IPS-15b (cell line): ENCODE measurements around the gene IDUA.
"Not testable (repeated sequence)": the region's sequence is repeated elsewhere in the genome, so short reads cannot be mapped to it uniquely, and the experiment has no call there.

Experiments
- H3K27me3 ChIP-seq: one replicate; pipeline ENCODE4 v1.6.1; 2013; ENCODE audit warnings: low read length; ENCODE audit not compliant: control insufficient read depth, insufficient read depth
- H3K36me3 ChIP-seq: one replicate; pipeline ENCODE4 v1.6.1; 2013; ENCODE audit warnings: low read length; ENCODE audit not compliant: control insufficient read depth, insufficient read depth
- H3K4me1 ChIP-seq: one replicate; pipeline ENCODE4 v1.6.1; 2013; ENCODE audit warnings: mild to moderate bottlenecking, low read length; ENCODE audit not compliant: control insufficient read depth, insufficient read depth
- H3K4me3 ChIP-seq: one replicate; pipeline ENCODE4 v1.5.1; 2013; ENCODE audit warnings: low read depth, low read length
- H3K9ac ChIP-seq: one replicate; pipeline ENCODE4 v1.6.1; 2013; ENCODE audit warnings: low read depth, mild to moderate bottlenecking, low read length
- H3K9me3 ChIP-seq: one replicate; pipeline ENCODE4 v1.6.1; 2013; ENCODE audit warnings: mild to moderate bottlenecking, low read length; ENCODE audit not compliant: control insufficient read depth, insufficient read depth

Gene IDUA

GRCh38 chr4:1040344-1041146 lies 53.7 kb downstream of the IDUA start:
- H3K9me3 ChIP-seq: no peaks in the 10 kb centered on the region
- H3K36me3 ChIP-seq: no peaks in the 10 kb centered on the region
- no peak overlapping the region for H3K9ac ChIP-seq
- peaks cover 3% of the 10 kb centered on the region for H3K4me1 ChIP-seq
- peak overlapping the region; percentile 2 for H3K4me3 ChIP-seq
- H3K27me3 ChIP-seq: peaks cover 7% of the 10 kb centered on the region

- H3K9ac ChIP-seq: peak overlapping the region; percentile 16
- peaks cover 3% of the 10 kb centered on the region for H3K4me1 ChIP-seq
- H3K36me3 ChIP-seq: no peaks in the 10 kb centered on the region
- H3K4me3 ChIP-seq: no peak overlapping the region
- peaks cover 7% of the 10 kb centered on the region for H3K27me3 ChIP-seq
- H3K9me3 ChIP-seq: no peaks in the 10 kb centered on the region
These were observed 54.5 kb downstream of the IDUA start for GRCh38 chr4:1041147-1041935.

GRCh38 chr4:1041936-1042330 lies 55.1 kb downstream of the IDUA start:
- no peak overlapping the region for H3K4me3 ChIP-seq
- peaks cover 8% of the 10 kb centered on the region for H3K27me3 ChIP-seq
- H3K36me3 ChIP-seq: no peaks in the 10 kb centered on the region
- no peaks in the 10 kb centered on the region for H3K9me3 ChIP-seq
- peaks cover 3% of the 10 kb centered on the region for H3K4me1 ChIP-seq
- peak overlapping the region; percentile 16 for H3K9ac ChIP-seq

GRCh38 chr4:1042352-1043055 lies 55.7 kb downstream of the IDUA start:
- no peak overlapping the region for H3K4me3 ChIP-seq
- H3K9me3 ChIP-seq: no peaks in the 10 kb centered on the region
- H3K4me1 ChIP-seq: peaks cover 3% of the 10 kb centered on the region
- peaks cover 9% of the 10 kb centered on the region for H3K27me3 ChIP-seq
- no peaks in the 10 kb centered on the region for H3K36me3 ChIP-seq
- H3K9ac ChIP-seq: no peak overlapping the region

GRCh38 chr4:1043162-1043561 lies 56.3 kb downstream of the IDUA start:
- Histone ChIP-seq H3K4me3 (no peak overlapping the region), H3K9ac (no peak overlapping the region), H3K4me1 (peaks cover 3% of the 10 kb centered on the region), H3K9me3 (no peaks in the 10 kb centered on the region), H3K27me3 (peaks cover 9% of the 10 kb centered on the region), H3K36me3 (no peaks in the 10 kb centered on the region)

- H3K9ac ChIP-seq: no peak overlapping the region
- no peaks in the 10 kb centered on the region for H3K36me3 ChIP-seq
- peaks cover 3% of the 10 kb centered on the region for H3K4me1 ChIP-seq
- H3K27me3 ChIP-seq: peaks cover 9% of the 10 kb centered on the region
- no peak overlapping the region for H3K4me3 ChIP-seq
- H3K9me3 ChIP-seq: no peaks in the 10 kb centered on the region
These were observed 57.0 kb downstream of the IDUA start for GRCh38 chr4:1043651-1044468.

GRCh38 chr4:1044469-1045192 lies 57.8 kb downstream of the IDUA start:
- H3K9me3 ChIP-seq: no peaks in the 10 kb centered on the region
- no peak overlapping the region for H3K9ac ChIP-seq
- H3K4me1 ChIP-seq: peaks cover 3% of the 10 kb centered on the region
- H3K4me3 ChIP-seq: no peak overlapping the region
- peaks cover 11% of the 10 kb centered on the region for H3K27me3 ChIP-seq
- H3K36me3 ChIP-seq: no peaks in the 10 kb centered on the region

GRCh38 chr4:1045193-1045594 lies 58.4 kb downstream of the IDUA start:
- H3K9ac ChIP-seq: no peak overlapping the region
- no peak overlapping the region for H3K4me3 ChIP-seq
- peaks cover 3% of the 10 kb centered on the region for H3K4me1 ChIP-seq
- peaks cover 12% of the 10 kb centered on the region for H3K27me3 ChIP-seq
- H3K36me3 ChIP-seq: no peaks in the 10 kb centered on the region
- no peaks in the 10 kb centered on the region for H3K9me3 ChIP-seq

GRCh38 chr4:1045595-1046201 lies 58.9 kb downstream of the IDUA start:
- Histone ChIP-seq H3K27me3 (peaks cover 14% of the 10 kb centered on the region), H3K36me3 (no peaks in the 10 kb centered on the region), H3K4me1 (peaks cover 3% of the 10 kb centered on the region), H3K9ac (no peak overlapping the region), H3K4me3 (no peak overlapping the region), H3K9me3 (no peaks in the 10 kb centered on the region)

- H3K36me3 ChIP-seq, H3K9ac ChIP-seq, H3K9me3 ChIP-seq, H3K4me1 ChIP-seq, H3K4me3 ChIP-seq: not testable (repeated sequence)
- H3K27me3 ChIP-seq: peaks cover 19% of the 10 kb centered on the region
These were observed 59.8 kb downstream of the IDUA start for GRCh38 chr4:1046581-1047011.
